ENCODE data around the gene DPYSL4. TPM values are rescaled to one million over a fixed set of nuclear protein-coding genes. Genes with fewer than 3 reads are reported as not detected.

DPYSL4 gene
- total RNA-seq, 1 experiment from 2014 or later: 26.3 TPM

- no peak overlapping the region for H2BK5ac ChIP-seq (ENCODE audit: insufficient read length, low read length)
- no peak overlapping the region for H2AFZ ChIP-seq (ENCODE audit: low read length)
- H3K27me3 ChIP-seq (ENCODE audit: insufficient read depth, low read length): no peaks in the 10 kb centered on the region
- no peak overlapping the region for H2BK12ac ChIP-seq (ENCODE audit: insufficient read length, low read depth, low read length)
- no peak overlapping the region for H3K18ac ChIP-seq (ENCODE audit: insufficient read length, low read depth, low read length)
- no peak overlapping the region for H2BK20ac ChIP-seq (ENCODE audit: low read depth, low read length, poor library complexity, severe bottlenecking)
- H3K4me1 ChIP-seq (ENCODE audit: insufficient read depth, low read length): no peaks in the 10 kb centered on the region
- H2BK15ac ChIP-seq (ENCODE audit: low read depth, low read length): no peak overlapping the region
- H3K4me3 Mint-ChIP-seq: no peak overlapping the region
- no peak overlapping the region for H2BK120ac ChIP-seq (ENCODE audit: low read depth, low read length, poor library complexity, severe bottlenecking)
- no peak overlapping the region for H3K9ac ChIP-seq (ENCODE audit: extremely low read depth, insufficient read length, low read length)
- H4K20me1 ChIP-seq (ENCODE audit: control insufficient read depth, insufficient read depth, insufficient read length): no peaks in the 10 kb centered on the region
- no peak for TF ChIP-seq CTCF (conservative IDR thresholded peaks at IDR 0.05)
- no peak overlapping the region for H3T11ph ChIP-seq (ENCODE audit: low read length)
- peaks cover 6 to 8% of the 10 kb centered on the region in 2 experiments for H3K4me1 Mint-ChIP-seq
- peaks cover 40% of the 10 kb centered on the region for H3K27me3 Mint-ChIP-seq (ENCODE audit: low read depth)
- H3K9me3 Mint-ChIP-seq: peaks cover 6 to 18% of the 10 kb centered on the region in 2 experiments
- no peak overlapping the region for H3K23ac ChIP-seq (ENCODE audit: insufficient read length, low read depth, low read length)
- no peak overlapping the region for H3K4ac ChIP-seq (ENCODE audit: low read depth, low read length)
- no peak overlapping the region for H4K8ac ChIP-seq (replicated peaks; ENCODE audit: insufficient read length, low read depth, low read length)
- no peak overlapping the region for H3K4me2 ChIP-seq (ENCODE audit: insufficient read depth, insufficient read length, low read length)
- no peak overlapping the region; a peak in 1 of 7 replicates for H3K27ac Mint-ChIP-seq
- H3K79me2 ChIP-seq (ENCODE audit: insufficient read depth, low read length): no peaks in the 10 kb centered on the region
- H4K5ac ChIP-seq (ENCODE audit: insufficient read length, low read depth, low read length): no peak overlapping the region
- H3K56ac ChIP-seq (ENCODE audit: insufficient read length, low read depth, low read length): no peak overlapping the region
- DNase-seq: no peak
- no CpG with 5 or more reads among the region's 36 CpGs for WGBS (ENCODE audit: extremely low coverage, insufficient read length, low lambda C conversion rate)
- no peaks in the 10 kb centered on the region for H3K9me3 ChIP-seq (ENCODE audit: control insufficient read depth, low read depth, low read length)
- no peaks in the 10 kb centered on the region for H3K23me2 ChIP-seq (ENCODE audit: insufficient read length, low read depth, low read length, poor library complexity, severe bottlenecking)
- no peak overlapping the region for H3K14ac ChIP-seq (ENCODE audit: insufficient read depth, low read length)
- no peaks in the 10 kb centered on the region for H3K79me1 ChIP-seq (ENCODE audit: insufficient read depth, low read depth, low read length, poor library complexity, severe bottlenecking)
- H3K27ac ChIP-seq (ENCODE audit: insufficient read length, low read depth, low read length): no peak overlapping the region
- H4K91ac ChIP-seq (ENCODE audit: insufficient read length, low read depth, low read length): no peak overlapping the region
- peaks cover 5 to 8% (median 5%) of the 10 kb centered on the region in 3 experiments; a peak in 5 of 7 replicates for H3K36me3 Mint-ChIP-seq (ENCODE audit: insufficient read depth in 1 of 3, low read depth in 3 of 3)
- no peak overlapping the region for H2AK5ac ChIP-seq (ENCODE audit: insufficient read length, low read length)
These were observed 16.0 kb upstream of the DPYSL4 start for GRCh38 chr10:132170561-132171361.

Data from H9 (cell line).